ENCODE measurements around the gene CEP112.

Gene CEP112

DNA sequence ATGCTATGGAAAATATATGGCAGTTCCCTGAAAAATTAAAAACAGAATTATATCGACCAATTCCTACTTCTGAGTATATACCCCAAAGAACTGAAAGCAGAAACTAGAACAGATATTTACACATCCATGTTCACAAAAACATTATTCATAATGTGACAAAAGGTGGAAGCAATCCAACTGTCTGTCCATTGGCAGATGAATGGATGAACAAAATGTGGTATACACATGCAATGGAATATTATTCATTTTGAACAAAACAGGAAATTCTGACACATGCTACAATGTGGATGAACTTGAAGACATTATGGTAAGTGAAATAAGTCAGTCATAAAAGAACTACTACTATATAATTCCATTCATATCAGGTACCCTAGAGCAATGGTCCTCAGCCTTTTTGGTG lies 367.0 kb downstream of the CEP112 start:
- no peak for DNase-seq (ENCODE audit: low read depth)
- no peak overlapping the region for H3K4me3 ChIP-seq (ENCODE audit: low read depth, low read length)
- in situ Hi-C loops (cut with HindIII; ENCODE audit: low sequenced_read_pairs): no loop called here
- no peak for TF ChIP-seq CTCF (IDR thresholded peaks at IDR 0.05; ENCODE audit: low read depth, low read length, missing control alignments)

DNA sequence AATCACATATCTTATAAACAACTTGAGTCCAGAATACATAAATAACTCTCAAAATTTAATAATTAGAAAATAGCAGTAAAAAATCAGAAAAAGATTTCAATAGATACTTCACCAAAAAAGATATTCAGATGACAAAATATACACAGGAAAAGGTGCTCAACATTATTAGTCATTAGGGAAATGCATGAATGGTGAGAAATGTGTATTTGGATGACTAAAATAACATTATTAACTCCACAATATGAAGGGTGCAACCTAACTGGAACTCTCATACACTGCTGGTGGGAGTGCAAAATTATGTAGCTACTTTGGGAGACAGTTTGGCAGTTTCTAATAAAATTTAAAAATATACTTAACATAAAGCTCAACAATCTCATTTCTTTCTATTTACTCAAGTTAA lies 368.2 kb downstream of the CEP112 start:
- H3K4me3 ChIP-seq (ENCODE audit: low read depth, low read length): no peak overlapping the region
- TF ChIP-seq CTCF (IDR thresholded peaks at IDR 0.05; ENCODE audit: low read depth, low read length, missing control alignments): no peak
- no peak for DNase-seq (ENCODE audit: low read depth)
- in situ Hi-C loops (cut with HindIII; ENCODE audit: low sequenced_read_pairs): no loop called here

GRCh38 chr17:65820811-65821210 lies 371.1 kb downstream of the CEP112 start:
- TF ChIP-seq CTCF (IDR thresholded peaks at IDR 0.05; ENCODE audit: low read depth, low read length, missing control alignments): no peak
- no peak overlapping the region for H3K4me3 ChIP-seq (ENCODE audit: low read depth, low read length)
- in situ Hi-C loops (cut with HindIII; ENCODE audit: low sequenced_read_pairs): no loop called here
- DNase-seq (ENCODE audit: low read depth): no peak

- in situ Hi-C loops (cut with HindIII; ENCODE audit: low sequenced_read_pairs): no loop called here
- no peak for TF ChIP-seq CTCF (IDR thresholded peaks at IDR 0.05; ENCODE audit: low read depth, low read length, missing control alignments)
- H3K4me3 ChIP-seq (ENCODE audit: low read depth, low read length): no peak overlapping the region
- DNase-seq (ENCODE audit: low read depth): no peak
These were observed 371.6 kb downstream of the CEP112 start for GRCh38 chr17:65820306-65820705.

DNA sequence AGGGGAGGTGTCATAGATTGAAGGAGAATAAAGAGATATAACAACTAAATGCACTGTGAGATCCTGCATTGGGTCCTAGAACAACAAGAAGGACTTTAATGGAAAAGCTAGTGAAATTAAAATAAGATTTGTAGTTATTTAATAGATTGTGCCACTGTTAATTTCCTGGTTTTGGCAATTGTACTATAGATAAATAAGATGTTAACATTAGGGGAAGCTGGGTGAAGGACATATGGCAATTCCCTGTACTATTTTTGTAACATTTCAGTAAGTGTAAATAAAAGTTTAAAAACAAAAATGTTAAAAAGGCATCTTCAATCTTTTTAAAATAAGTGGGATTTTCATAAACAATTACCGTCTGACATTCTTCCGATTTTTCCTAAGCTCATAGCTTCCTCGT lies 372.1 kb downstream of the CEP112 start:
- no peak for TF ChIP-seq CTCF (IDR thresholded peaks at IDR 0.05; ENCODE audit: low read depth, low read length, missing control alignments)
- no peak for DNase-seq (ENCODE audit: low read depth)
- no peak overlapping the region for H3K4me3 ChIP-seq (ENCODE audit: low read depth, low read length)
- in situ Hi-C loops (cut with HindIII; ENCODE audit: low sequenced_read_pairs): no loop called here

- DNase-seq (ENCODE audit: low read depth): no peak
- in situ Hi-C loops (cut with HindIII; ENCODE audit: low sequenced_read_pairs): no loop called here
- TF ChIP-seq CTCF (IDR thresholded peaks at IDR 0.05; ENCODE audit: low read depth, low read length, missing control alignments): no peak
- no peak overlapping the region for H3K4me3 ChIP-seq (ENCODE audit: low read depth, low read length)
These were observed 374.0 kb downstream of the CEP112 start for GRCh38 chr17:65817951-65818350.

DNA sequence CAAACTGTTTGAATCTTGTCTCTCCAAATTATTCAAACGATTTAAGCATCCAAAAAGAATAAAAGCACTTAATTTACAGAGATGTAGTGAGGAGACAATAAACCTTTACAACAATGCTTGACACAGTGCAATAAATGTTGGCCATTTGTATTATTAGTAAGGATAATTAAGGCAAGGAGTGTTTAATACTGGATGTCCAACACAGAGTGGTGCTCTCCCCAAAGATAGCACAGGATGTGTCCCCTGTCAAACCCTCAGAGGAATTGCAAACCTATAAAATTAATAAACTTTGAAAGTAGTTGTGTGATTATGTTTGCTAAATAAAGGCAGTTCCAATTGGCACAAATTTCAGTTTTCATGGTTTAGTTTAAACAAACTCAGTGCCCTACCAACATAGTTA lies 377.5 kb downstream of the CEP112 start:
- in situ Hi-C loops (cut with HindIII; ENCODE audit: low sequenced_read_pairs): no loop called here
- no peak for TF ChIP-seq CTCF (IDR thresholded peaks at IDR 0.05; ENCODE audit: low read depth, low read length, missing control alignments)
- no peak overlapping the region for H3K4me3 ChIP-seq (ENCODE audit: low read depth, low read length)
- no peak for DNase-seq (ENCODE audit: low read depth)

Data from astrocyte of the cerebellum (primary cell).